Measurements from ENCODE around the gene BTRC. TPM values are rescaled to one million over a fixed set of nuclear protein-coding genes. Genes with fewer than 3 reads are reported as not detected.

BTRC gene
- total RNA-seq, 1 experiment from 2014 or later, result 22.4 TPM

- TF ChIP-seq NR3C1 (CRISPR knock-in tag; conservative IDR thresholded peaks at IDR 0.05; ENCODE audit: low read depth), result no peak
- no peak for TF ChIP-seq MXD4 (CRISPR knock-in tag; IDR thresholded peaks at IDR 0.05; ENCODE audit: borderline replicate concordance)
Observed at GRCh38 chr10:101507828-101508227, 153.9 kb downstream of the BTRC start (continued).

- Mint-ChIP-seq H3K27ac (no peak overlapping the region), H3K4me1 (peaks cover 2% of the 10 kb centered on the region; the same call in 1 of the 2 replicates), H3K27me3 (ENCODE audit: low read depth) (no peaks in the 10 kb centered on the region), H3K9me3 (no peaks in the 10 kb centered on the region), H3K36me3 (no peaks in the 10 kb centered on the region), H3K4me3 (no peak overlapping the region)
- CTCF ChIA-PET, result interaction anchor here (1.2 to 1.3 kb wide), 2 partner anchors 25 to 58 kb away, joined by 5 to 6 read pairs; no protein-coding TSS in a partner anchor
- DNase-seq (ENCODE audit: low spot score), result no peak
- no peak for TF ChIP-seq ZBTB21 (CRISPR knock-in tag; IDR thresholded peaks at IDR 0.05; ENCODE audit: borderline replicate concordance)
- TF ChIP-seq OVOL2 (CRISPR knock-in tag; IDR thresholded peaks at IDR 0.05; ENCODE audit: borderline replicate concordance), result no peak
- TF ChIP-seq MXD4 (CRISPR knock-in tag; IDR thresholded peaks at IDR 0.05; ENCODE audit: borderline replicate concordance), result no peak
- TF ChIP-seq ETV6 (CRISPR knock-in tag; IDR thresholded peaks at IDR 0.05), result no peak
- no peak for TF ChIP-seq CTCF (IDR thresholded peaks at IDR 0.05)
- no peak for TF ChIP-seq SMAD3 (CRISPR knock-in tag; IDR thresholded peaks at IDR 0.05; ENCODE audit: borderline replicate concordance)
- no peak for ATAC-seq
- POLR2A ChIA-PET, result no interaction called here
Observed at GRCh38 chr10:101511938-101512337, 158.0 kb downstream of the BTRC start.

GRCh38 chr10:101512738-101513137 is 158.8 kb downstream of the BTRC start:
- ChIA-PET CTCF (interaction anchor here (0.7 kb wide), 1 partner anchor 24 kb away, joined by 3 read pairs; no protein-coding TSS in a partner anchor), POLR2A (no interaction called here)
- Mint-ChIP-seq H3K27me3 (ENCODE audit: low read depth) (no peaks in the 10 kb centered on the region), H3K36me3 (no peaks in the 10 kb centered on the region), H3K4me3 (no peak overlapping the region), H3K27ac (no peak overlapping the region), H3K4me1 (no peaks in the 10 kb centered on the region), H3K9me3 (no peaks in the 10 kb centered on the region)
- no peak for ATAC-seq
- no peak for DNase-seq (ENCODE audit: low spot score)
- no peak for TF ChIP-seq ZNF138 (CRISPR knock-in tag; conservative IDR thresholded peaks at IDR 0.05)
- no peak for TF ChIP-seq ATF3 (CRISPR knock-in tag; conservative IDR thresholded peaks at IDR 0.05)
- no peak for TF ChIP-seq ZNF281 (CRISPR knock-in tag; IDR thresholded peaks at IDR 0.05)
- TF ChIP-seq ZSCAN18 (CRISPR knock-in tag; IDR thresholded peaks at IDR 0.05), result no peak
- no peak for TF ChIP-seq AR (CRISPR knock-in tag; IDR thresholded peaks at IDR 0.05)
- no peak for TF ChIP-seq HMGA2 (CRISPR knock-in tag; IDR thresholded peaks at IDR 0.05)
- TF ChIP-seq ZNF232 (CRISPR knock-in tag; IDR thresholded peaks at IDR 0.05), result no peak
- no peak for TF ChIP-seq ZMAT4 (CRISPR knock-in tag; IDR thresholded peaks at IDR 0.05)
- TF ChIP-seq GABPB1 (CRISPR knock-in tag; IDR thresholded peaks at IDR 0.05), result no peak
- no peak for TF ChIP-seq ZBTB43 (CRISPR knock-in tag; IDR thresholded peaks at IDR 0.05)
- TF ChIP-seq ZNF317 (CRISPR knock-in tag; IDR thresholded peaks at IDR 0.05; ENCODE audit: borderline replicate concordance, low read depth), result no peak
- TF ChIP-seq MXD4 (CRISPR knock-in tag; IDR thresholded peaks at IDR 0.05; ENCODE audit: borderline replicate concordance), result no peak
- no peak for TF ChIP-seq JAZF1 (CRISPR knock-in tag; IDR thresholded peaks at IDR 0.05)
- no peak for TF ChIP-seq NR3C1 (CRISPR knock-in tag; conservative IDR thresholded peaks at IDR 0.05; ENCODE audit: low read depth)
- TF ChIP-seq RORB (CRISPR knock-in tag; IDR thresholded peaks at IDR 0.05), result no peak
- no peak for TF ChIP-seq KAT7 (CRISPR knock-in tag; IDR thresholded peaks at IDR 0.05; ENCODE audit: borderline replicate concordance)
- no peak for TF ChIP-seq ETV6 (CRISPR knock-in tag; IDR thresholded peaks at IDR 0.05)
- TF ChIP-seq USF2 (CRISPR knock-in tag; IDR thresholded peaks at IDR 0.05), result no peak
